Parietal lobe (tissue), 2 donors: ENCODE measurements around the gene USP17L30. TPM values are rescaled to one million over a fixed set of nuclear protein-coding genes. Genes with fewer than 3 reads are reported as not detected.

Experiments used
- small RNA-seq: library from RNA; depleted of rRNA; stranded (forward); fragments of <200 nt; gene quantifications from one replicate; pipeline ENCODE3, GENCODE V24; 2014; ENCODE audit warnings: low replicate concordance
- total RNA-seq: library from RNA; depleted of rRNA; stranded (reverse); fragments of >200 nt; gene quantifications from one replicate; pipeline ENCODE4 v1.2.3, GENCODE V29; 2014

Gene USP17L30, protein sequence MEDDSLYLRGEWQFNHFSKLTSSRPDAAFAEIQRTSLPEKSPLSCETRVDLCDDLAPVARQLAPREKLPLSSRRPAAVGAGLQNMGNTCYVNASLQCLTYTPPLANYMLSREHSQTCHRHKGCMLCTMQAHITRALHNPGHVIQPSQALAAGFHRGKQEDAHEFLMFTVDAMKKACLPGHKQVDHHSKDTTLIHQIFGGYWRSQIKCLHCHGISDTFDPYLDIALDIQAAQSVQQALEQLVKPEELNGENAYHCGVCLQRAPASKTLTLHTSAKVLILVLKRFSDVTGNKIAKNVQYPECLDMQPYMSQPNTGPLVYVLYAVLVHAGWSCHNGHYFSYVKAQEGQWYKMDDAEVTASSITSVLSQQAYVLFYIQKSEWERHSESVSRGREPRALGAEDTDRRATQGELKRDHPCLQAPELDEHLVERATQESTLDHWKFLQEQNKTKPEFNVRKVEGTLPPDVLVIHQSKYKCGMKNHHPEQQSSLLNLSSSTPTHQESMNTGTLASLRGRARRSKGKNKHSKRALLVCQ
- total RNA-seq: not detected

DNA sequence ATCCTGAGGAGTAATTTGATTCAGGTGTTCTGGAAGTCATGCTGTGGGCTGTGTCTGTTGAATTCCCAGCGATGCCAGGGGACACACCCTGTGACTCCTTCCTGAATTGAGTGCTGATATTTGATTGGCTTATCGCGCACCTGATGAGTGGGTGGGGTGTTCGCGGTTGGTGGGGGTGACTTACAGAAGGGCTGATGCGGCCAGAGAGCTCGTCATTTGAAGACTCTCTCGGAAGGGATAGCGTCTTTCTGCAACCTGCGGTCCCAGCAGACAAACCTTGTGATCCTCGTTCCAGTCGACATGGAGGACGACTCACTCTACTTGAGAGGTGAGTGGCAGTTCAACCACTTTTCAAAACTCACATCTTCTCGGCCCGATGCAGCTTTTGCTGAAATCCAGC lies at the start of gene USP17L30:
Gene USP17L30 (plus strand): TSS at position 301 of the 400 bp plus-strand sequence. CDS start 0 bp downstream, at position 301.

DNA sequence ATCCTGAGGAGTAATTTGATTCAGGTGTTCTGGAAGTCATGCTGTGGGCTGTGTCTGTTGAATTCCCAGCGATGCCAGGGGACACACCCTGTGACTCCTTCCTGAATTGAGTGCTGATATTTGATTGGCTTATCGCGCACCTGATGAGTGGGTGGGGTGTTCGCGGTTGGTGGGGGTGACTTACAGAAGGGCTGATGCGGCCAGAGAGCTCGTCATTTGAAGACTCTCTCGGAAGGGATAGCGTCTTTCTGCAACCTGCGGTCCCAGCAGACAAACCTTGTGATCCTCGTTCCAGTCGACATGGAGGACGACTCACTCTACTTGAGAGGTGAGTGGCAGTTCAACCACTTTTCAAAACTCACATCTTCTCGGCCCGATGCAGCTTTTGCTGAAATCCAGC lies 38.1 kb upstream of the USP17L30 start, which contains the start of gene USP17L24:
Gene USP17L24 (plus strand): TSS at position 301 of the 400 bp plus-strand sequence. CDS start 0 bp downstream, at position 301.

DNA sequence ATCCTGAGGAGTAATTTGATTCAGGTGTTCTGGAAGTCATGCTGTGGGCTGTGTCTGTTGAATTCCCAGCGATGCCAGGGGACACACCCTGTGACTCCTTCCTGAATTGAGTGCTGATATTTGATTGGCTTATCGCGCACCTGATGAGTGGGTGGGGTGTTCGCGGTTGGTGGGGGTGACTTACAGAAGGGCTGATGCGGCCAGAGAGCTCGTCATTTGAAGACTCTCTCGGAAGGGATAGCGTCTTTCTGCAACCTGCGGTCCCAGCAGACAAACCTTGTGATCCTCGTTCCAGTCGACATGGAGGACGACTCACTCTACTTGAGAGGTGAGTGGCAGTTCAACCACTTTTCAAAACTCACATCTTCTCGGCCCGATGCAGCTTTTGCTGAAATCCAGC lies 33.3 kb upstream of the USP17L30 start, which contains the start of gene USP17L25:
Gene USP17L25 (plus strand): TSS at position 301 of the 400 bp plus-strand sequence. CDS start 0 bp downstream, at position 301.

DNA sequence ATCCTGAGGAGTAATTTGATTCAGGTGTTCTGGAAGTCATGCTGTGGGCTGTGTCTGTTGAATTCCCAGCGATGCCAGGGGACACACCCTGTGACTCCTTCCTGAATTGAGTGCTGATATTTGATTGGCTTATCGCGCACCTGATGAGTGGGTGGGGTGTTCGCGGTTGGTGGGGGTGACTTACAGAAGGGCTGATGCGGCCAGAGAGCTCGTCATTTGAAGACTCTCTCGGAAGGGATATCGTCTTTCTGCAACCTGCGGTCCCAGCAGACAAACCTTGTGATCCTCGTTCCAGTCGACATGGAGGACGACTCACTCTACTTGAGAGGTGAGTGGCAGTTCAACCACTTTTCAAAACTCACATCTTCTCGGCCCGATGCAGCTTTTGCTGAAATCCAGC lies 28.6 kb upstream of the USP17L30 start, which contains the start of gene USP17L26:
Gene USP17L26 (plus strand): TSS at position 301 of the 400 bp plus-strand sequence. CDS start 0 bp downstream, at position 301.

DNA sequence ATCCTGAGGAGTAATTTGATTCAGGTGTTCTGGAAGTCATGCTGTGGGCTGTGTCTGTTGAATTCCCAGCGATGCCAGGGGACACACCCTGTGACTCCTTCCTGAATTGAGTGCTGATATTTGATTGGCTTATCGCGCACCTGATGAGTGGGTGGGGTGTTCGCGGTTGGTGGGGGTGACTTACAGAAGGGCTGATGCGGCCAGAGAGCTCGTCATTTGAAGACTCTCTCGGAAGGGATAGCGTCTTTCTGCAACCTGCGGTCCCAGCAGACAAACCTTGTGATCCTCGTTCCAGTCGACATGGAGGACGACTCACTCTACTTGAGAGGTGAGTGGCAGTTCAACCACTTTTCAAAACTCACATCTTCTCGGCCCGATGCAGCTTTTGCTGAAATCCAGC lies 23.8 kb upstream of the USP17L30 start, which contains the start of gene USP17L5:
Gene USP17L5 (plus strand): TSS at position 301 of the 400 bp plus-strand sequence. CDS start 0 bp downstream, at position 301.

DNA sequence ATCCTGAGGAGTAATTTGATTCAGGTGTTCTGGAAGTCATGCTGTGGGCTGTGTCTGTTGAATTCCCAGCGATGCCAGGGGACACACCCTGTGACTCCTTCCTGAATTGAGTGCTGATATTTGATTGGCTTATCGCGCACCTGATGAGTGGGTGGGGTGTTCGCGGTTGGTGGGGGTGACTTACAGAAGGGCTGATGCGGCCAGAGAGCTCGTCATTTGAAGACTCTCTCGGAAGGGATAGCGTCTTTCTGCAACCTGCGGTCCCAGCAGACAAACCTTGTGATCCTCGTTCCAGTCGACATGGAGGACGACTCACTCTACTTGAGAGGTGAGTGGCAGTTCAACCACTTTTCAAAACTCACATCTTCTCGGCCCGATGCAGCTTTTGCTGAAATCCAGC lies 19.1 kb upstream of the USP17L30 start, which contains the start of gene USP17L27:
Gene USP17L27 (plus strand): TSS at position 301 of the 400 bp plus-strand sequence. CDS start 0 bp downstream, at position 301.

DNA sequence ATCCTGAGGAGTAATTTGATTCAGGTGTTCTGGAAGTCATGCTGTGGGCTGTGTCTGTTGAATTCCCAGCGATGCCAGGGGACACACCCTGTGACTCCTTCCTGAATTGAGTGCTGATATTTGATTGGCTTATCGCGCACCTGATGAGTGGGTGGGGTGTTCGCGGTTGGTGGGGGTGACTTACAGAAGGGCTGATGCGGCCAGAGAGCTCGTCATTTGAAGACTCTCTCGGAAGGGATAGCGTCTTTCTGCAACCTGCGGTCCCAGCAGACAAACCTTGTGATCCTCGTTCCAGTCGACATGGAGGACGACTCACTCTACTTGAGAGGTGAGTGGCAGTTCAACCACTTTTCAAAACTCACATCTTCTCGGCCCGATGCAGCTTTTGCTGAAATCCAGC lies 14.3 kb upstream of the USP17L30 start, which contains the start of gene USP17L28:
Gene USP17L28 (plus strand): TSS at position 301 of the 400 bp plus-strand sequence. CDS start 0 bp downstream, at position 301.

DNA sequence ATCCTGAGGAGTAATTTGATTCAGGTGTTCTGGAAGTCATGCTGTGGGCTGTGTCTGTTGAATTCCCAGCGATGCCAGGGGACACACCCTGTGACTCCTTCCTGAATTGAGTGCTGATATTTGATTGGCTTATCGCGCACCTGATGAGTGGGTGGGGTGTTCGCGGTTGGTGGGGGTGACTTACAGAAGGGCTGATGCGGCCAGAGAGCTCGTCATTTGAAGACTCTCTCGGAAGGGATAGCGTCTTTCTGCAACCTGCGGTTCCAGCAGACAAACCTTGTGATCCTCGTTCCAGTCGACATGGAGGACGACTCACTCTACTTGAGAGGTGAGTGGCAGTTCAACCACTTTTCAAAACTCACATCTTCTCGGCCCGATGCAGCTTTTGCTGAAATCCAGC lies 9.6 kb upstream of the USP17L30 start, which contains the start of gene USP17L29:
Gene USP17L29 (plus strand): TSS at position 301 of the 400 bp plus-strand sequence. CDS start 0 bp downstream, at position 301.

Small RNA genes within 50 kb of the gene (small RNA-seq; reads per million reads assigned to genes)
- gene RNA5SP153: not detected

Other genes with a start within 250 kb of the USP17L30 start
- gene FAM90A26, start 192.7 kb upstream of the USP17L30 start, total RNA-seq: not detected
- not detected for gene USP17L10, start 152.5 kb upstream of the USP17L30 start, total RNA-seq
- gene USP17L11, start 147.7 kb upstream of the USP17L30 start, total RNA-seq: not detected
- gene USP17L12, start 143.0 kb upstream of the USP17L30 start, total RNA-seq: not detected
- gene USP17L13, start 138.2 kb upstream of the USP17L30 start, total RNA-seq: not detected
- not detected for gene USP17L15, start 128.7 kb upstream of the USP17L30 start, total RNA-seq
- gene USP17L17, start 119.2 kb upstream of the USP17L30 start, total RNA-seq: not detected
- gene USP17L18, start 114.5 kb upstream of the USP17L30 start, total RNA-seq: not detected
- not detected for gene USP17L19, start 109.8 kb upstream of the USP17L30 start, total RNA-seq
- gene USP17L20, start 105.0 kb upstream of the USP17L30 start, total RNA-seq: not detected
- gene USP17L21, start 100.3 kb upstream of the USP17L30 start, total RNA-seq: not detected
- not detected for gene USP17L22, start 95.5 kb upstream of the USP17L30 start, total RNA-seq
- gene USP17L24, start 38.0 kb upstream of the USP17L30 start, total RNA-seq: not detected
- not detected for gene USP17L25, start 33.2 kb upstream of the USP17L30 start, total RNA-seq
- gene USP17L26, start 28.5 kb upstream of the USP17L30 start, total RNA-seq: not detected
- gene USP17L5, start 23.7 kb upstream of the USP17L30 start, total RNA-seq: not detected
- gene USP17L27, start 19.0 kb upstream of the USP17L30 start, total RNA-seq: not detected
- not detected for gene USP17L28, start 14.2 kb upstream of the USP17L30 start, total RNA-seq
- not detected for gene USP17L29, start 9.5 kb upstream of the USP17L30 start, total RNA-seq
- not detected for gene DEFB131A, start 81.3 kb downstream of the USP17L30 start, total RNA-seq